ENCODE data around the gene PDIA2. TPM values are rescaled to one million over a fixed set of nuclear protein-coding genes. Genes with fewer than 3 reads are reported as not detected.
"Not testable (repeated sequence)": the region's sequence is repeated elsewhere in the genome, so short reads cannot be mapped to it uniquely, and the experiment has no call there.

The PDIA2 gene
- polyA plus RNA-seq, 1 of the 3 experiments (the other 2 are of a cell fraction) = 1.7 TPM

DNA sequence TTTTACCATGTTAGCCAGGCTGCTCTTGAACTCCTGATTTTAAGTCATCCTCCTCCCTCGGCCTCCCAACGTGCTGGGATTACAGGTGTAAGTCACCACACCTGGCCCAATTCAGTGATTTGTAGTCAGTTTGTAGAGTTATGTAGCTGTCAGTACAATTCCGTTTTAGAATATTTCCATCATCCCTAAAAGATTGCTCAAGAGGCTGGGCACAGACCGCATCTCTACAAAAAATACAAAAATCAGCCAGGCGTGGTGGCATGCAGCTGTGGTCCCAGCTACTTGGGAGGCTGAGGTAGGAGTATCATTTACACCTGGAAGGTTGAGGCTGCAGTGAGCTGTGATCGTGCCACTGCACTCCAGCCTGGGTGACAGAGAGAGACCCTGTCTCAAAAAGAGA, 27.8 kb upstream of the PDIA2 start:
- no peak overlapping the region for H3K4me3 ChIP-seq (ENCODE audit: low read depth in 2 of 2, low read length in 1 of 2)
- H3K27me3 ChIP-seq (ENCODE audit: insufficient read depth) = no peaks in the 10 kb centered on the region
- no peaks in the 10 kb centered on the region for H3K9me2 ChIP-seq
- H3K79me2 ChIP-seq (ENCODE audit: insufficient read depth) = no peaks in the 10 kb centered on the region
- WGBS (ENCODE audit: low lambda C conversion rate) = 96% methylated on average over 5 of the region's 6 CpGs
- no peaks in the 10 kb centered on the region for H3F3A ChIP-seq (replicated peaks; ENCODE audit: insufficient read depth)
- no peaks in the 10 kb centered on the region; a peak in 1 of 4 replicates for H3K4me1 ChIP-seq (ENCODE audit: control insufficient read depth in 1 of 2, insufficient read depth in 2 of 2, low read depth in 1 of 2, low read length in 1 of 2)
- H2AFZ ChIP-seq (ENCODE audit: low read depth) = no peak overlapping the region
- CTCF ChIA-PET = interaction anchor here (1.0 to 2.6 kb wide), 2 partner anchors 20 to 26 kb away, joined by 4 to 5 read pairs; partner anchors contain the start of gene LUC7L
- H3K9me3 ChIP-seq = no peaks in the 10 kb centered on the region
- H3K4me2 ChIP-seq = no peak overlapping the region
- H3K27ac ChIP-seq (ENCODE audit: low read depth in 2 of 2, low read length in 1 of 2) = no peak overlapping the region
- no peak for DNase-seq
- H3K9ac ChIP-seq = no peak overlapping the region
- peaks cover 11 to 25% of the 10 kb centered on the region in 2 experiments for H3K36me3 ChIP-seq (replicated peaks in 1 of 2; ENCODE audit: control insufficient read depth in 1 of 2, insufficient read depth in 2 of 2, low read length in 1 of 2)
- POLR2A ChIA-PET = no interaction called here
- H4K20me1 ChIP-seq (ENCODE audit: insufficient read depth) = no peaks in the 10 kb centered on the region
- no peak for TF ChIP-seq NFIC (IDR thresholded peaks at IDR 0.05; ENCODE audit: borderline replicate concordance)
- TF ChIP-seq, protein P1, sequence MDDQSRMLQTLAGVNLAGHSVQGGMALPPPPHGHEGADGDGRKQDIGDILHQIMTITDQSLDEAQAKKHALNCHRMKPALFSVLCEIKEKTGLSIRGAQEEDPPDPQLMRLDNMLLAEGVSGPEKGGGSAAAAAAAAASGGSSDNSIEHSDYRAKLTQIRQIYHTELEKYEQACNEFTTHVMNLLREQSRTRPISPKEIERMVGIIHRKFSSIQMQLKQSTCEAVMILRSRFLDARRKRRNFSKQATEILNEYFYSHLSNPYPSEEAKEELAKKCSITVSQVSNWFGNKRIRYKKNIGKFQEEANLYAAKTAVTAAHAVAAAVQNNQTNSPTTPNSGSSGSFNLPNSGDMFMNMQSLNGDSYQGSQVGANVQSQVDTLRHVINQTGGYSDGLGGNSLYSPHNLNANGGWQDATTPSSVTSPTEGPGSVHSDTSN (IDR thresholded peaks at IDR 0.05) = no peak
- TF ChIP-seq, protein P2, sequence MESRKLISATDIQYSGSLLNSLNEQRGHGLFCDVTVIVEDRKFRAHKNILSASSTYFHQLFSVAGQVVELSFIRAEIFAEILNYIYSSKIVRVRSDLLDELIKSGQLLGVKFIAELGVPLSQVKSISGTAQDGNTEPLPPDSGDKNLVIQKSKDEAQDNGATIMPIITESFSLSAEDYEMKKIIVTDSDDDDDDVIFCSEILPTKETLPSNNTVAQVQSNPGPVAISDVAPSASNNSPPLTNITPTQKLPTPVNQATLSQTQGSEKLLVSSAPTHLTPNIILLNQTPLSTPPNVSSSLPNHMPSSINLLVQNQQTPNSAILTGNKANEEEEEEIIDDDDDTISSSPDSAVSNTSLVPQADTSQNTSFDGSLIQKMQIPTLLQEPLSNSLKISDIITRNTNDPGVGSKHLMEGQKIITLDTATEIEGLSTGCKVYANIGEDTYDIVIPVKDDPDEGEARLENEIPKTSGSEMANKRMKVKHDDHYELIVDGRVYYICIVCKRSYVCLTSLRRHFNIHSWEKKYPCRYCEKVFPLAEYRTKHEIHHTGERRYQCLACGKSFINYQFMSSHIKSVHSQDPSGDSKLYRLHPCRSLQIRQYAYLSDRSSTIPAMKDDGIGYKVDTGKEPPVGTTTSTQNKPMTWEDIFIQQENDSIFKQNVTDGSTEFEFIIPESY (IDR thresholded peaks at IDR 0.05; ENCODE audit: borderline replicate concordance, low read depth) = no peak
- TF ChIP-seq JUND (IDR thresholded peaks at IDR 0.05) = no peak
- TF ChIP-seq SMC3 (IDR thresholded peaks at IDR 0.05; ENCODE audit: low read depth, low read length) = no peak
- TF ChIP-seq, protein P3, sequence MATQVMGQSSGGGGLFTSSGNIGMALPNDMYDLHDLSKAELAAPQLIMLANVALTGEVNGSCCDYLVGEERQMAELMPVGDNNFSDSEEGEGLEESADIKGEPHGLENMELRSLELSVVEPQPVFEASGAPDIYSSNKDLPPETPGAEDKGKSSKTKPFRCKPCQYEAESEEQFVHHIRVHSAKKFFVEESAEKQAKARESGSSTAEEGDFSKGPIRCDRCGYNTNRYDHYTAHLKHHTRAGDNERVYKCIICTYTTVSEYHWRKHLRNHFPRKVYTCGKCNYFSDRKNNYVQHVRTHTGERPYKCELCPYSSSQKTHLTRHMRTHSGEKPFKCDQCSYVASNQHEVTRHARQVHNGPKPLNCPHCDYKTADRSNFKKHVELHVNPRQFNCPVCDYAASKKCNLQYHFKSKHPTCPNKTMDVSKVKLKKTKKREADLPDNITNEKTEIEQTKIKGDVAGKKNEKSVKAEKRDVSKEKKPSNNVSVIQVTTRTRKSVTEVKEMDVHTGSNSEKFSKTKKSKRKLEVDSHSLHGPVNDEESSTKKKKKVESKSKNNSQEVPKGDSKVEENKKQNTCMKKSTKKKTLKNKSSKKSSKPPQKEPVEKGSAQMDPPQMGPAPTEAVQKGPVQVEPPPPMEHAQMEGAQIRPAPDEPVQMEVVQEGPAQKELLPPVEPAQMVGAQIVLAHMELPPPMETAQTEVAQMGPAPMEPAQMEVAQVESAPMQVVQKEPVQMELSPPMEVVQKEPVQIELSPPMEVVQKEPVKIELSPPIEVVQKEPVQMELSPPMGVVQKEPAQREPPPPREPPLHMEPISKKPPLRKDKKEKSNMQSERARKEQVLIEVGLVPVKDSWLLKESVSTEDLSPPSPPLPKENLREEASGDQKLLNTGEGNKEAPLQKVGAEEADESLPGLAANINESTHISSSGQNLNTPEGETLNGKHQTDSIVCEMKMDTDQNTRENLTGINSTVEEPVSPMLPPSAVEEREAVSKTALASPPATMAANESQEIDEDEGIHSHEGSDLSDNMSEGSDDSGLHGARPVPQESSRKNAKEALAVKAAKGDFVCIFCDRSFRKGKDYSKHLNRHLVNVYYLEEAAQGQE (IDR thresholded peaks at IDR 0.05; ENCODE audit: low read depth, low read length) = no peak
- no peak for TF ChIP-seq POLR2AphosphoS5 (IDR thresholded peaks at IDR 0.05; ENCODE audit: low read depth, low read length)
- TF ChIP-seq FOXJ3 (CRISPR knock-in tag; IDR thresholded peaks at IDR 0.05) = no peak
- no peak for TF ChIP-seq EZH2phosphoT487 (IDR thresholded peaks at IDR 0.05; ENCODE audit: borderline replicate concordance, low read depth)
- no peak for TF ChIP-seq ELF1 (IDR thresholded peaks at IDR 0.05)
- no peak for TF ChIP-seq EP300 (IDR thresholded peaks at IDR 0.05; ENCODE audit: borderline replicate concordance in 1 of 2, low read depth in 1 of 2, low read length in 1 of 2)
- TF ChIP-seq SIN3A (IDR thresholded peaks at IDR 0.05; ENCODE audit: borderline replicate concordance, low read depth, low read length) = no peak
- no peak for TF ChIP-seq GATA2 (CRISPR knock-in tag; IDR thresholded peaks at IDR 0.05)
- TF ChIP-seq RXRA (IDR thresholded peaks at IDR 0.05; ENCODE audit: borderline replicate concordance, low read depth) = no peak
- TF ChIP-seq RAD21 (IDR thresholded peaks at IDR 0.05; ENCODE audit: low read length) = no peak
- no peak for TF ChIP-seq TEAD4 (IDR thresholded peaks at IDR 0.05; ENCODE audit: borderline replicate concordance, insufficient read depth)
- TF ChIP-seq, protein P4, sequence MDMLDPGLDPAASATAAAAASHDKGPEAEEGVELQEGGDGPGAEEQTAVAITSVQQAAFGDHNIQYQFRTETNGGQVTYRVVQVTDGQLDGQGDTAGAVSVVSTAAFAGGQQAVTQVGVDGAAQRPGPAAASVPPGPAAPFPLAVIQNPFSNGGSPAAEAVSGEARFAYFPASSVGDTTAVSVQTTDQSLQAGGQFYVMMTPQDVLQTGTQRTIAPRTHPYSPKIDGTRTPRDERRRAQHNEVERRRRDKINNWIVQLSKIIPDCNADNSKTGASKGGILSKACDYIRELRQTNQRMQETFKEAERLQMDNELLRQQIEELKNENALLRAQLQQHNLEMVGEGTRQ (IDR thresholded peaks at IDR 0.05; ENCODE audit: borderline replicate concordance, low read depth, low read length) = no peak

DNA sequence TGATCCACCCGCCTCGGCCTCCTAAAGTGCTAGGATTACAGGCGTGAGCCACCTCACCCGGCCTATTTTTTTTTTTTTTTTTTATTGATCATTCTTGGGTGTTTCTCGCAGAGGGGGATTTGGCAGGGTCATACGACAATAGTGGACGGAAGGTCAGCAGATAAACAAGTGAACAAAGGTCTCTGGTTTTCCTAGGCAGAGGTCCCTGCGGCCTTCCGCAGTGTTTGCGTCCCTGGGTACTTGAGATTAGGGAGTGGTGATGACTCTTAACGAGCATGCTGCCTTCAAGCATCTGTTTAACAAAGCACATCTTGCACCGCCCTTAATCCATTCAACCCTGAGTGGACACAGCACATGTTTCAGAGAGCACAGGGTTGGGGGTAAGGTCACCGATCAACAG, 24.9 kb upstream of the PDIA2 start:
- CTCF ChIA-PET; DNase-seq; H3K4me1 ChIP-seq (ENCODE audit: control insufficient read depth in 1 of 2, insufficient read depth in 2 of 2, low read depth in 1 of 2, low read length in 1 of 2); H3F3A ChIP-seq (replicated peaks; ENCODE audit: insufficient read depth); H3K4me2 ChIP-seq; H2AFZ ChIP-seq (ENCODE audit: low read depth); H3K9ac ChIP-seq; H3K79me2 ChIP-seq (ENCODE audit: insufficient read depth); H3K4me3 ChIP-seq (ENCODE audit: low read depth in 2 of 2, low read length in 1 of 2); H3K27me3 ChIP-seq (ENCODE audit: insufficient read depth); H3K27ac ChIP-seq (ENCODE audit: low read depth in 2 of 2, low read length in 1 of 2); POLR2A ChIA-PET; H3K9me2 ChIP-seq; H4K20me1 ChIP-seq (ENCODE audit: insufficient read depth); H3K9me3 ChIP-seq: not testable (repeated sequence)
- WGBS (ENCODE audit: low lambda C conversion rate) = 94% methylated on average over 11 of the region's 13 CpGs
- peaks cover 11 to 44% of the 10 kb centered on the region in 2 experiments for H3K36me3 ChIP-seq (replicated peaks in 1 of 2; ENCODE audit: control insufficient read depth in 1 of 2, insufficient read depth in 2 of 2, low read length in 1 of 2)
